ENCODE measurements around the gene TRPC3. TPM values are rescaled to one million over a fixed set of nuclear protein-coding genes. Genes with fewer than 3 reads are reported as not detected.

TRPC3 gene
- total and polyA plus RNA-seq, 2 of the 8 experiments (the other 6 are each of a cell fraction or from before 2014, with no cell fraction given): 0.37 to 0.41 TPM

DNA sequence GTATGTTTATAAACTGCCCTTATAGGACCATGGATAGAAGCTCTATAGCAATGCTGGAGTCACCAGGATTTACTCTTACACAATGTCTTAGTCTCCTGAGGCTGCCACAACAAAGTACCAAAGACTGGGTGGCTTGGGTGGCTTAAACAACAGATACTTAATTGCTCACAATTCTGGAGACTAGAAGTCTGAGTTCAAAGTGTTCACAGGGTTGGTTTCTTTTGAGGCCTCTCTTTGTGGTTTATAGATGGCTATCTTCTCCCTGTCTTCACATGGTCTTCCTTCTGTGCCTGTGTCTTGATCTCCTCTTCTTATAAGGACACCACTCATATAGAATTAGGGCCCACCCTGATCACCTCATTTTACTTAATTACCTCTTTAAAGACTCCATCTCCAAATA lies 2.0 kb upstream of the TRPC3 start:
- ChIA-PET CTCF (ENCODE audit: partially characterized antibody) (interaction anchor here (0.6 kb wide), 1 partner anchor 9 kb away, joined by 3 read pairs; no protein-coding TSS in a partner anchor), POLR2A (ENCODE audit: partially characterized antibody) (no interaction called here)
- H3K9ac ChIP-seq (replicated peaks in 1 of 4; ENCODE audit: extremely low read depth in 1 of 4, low read depth in 3 of 4, low read length in 3 of 4): no peak overlapping the region
- no peak overlapping the region for H3K14ac ChIP-seq (ENCODE audit: insufficient read length)
- FAIRE-seq (no peak), DNase-seq (ENCODE audit: low read depth in 1 of 2, low spot score in 2 of 2) (no peak)
- no peak overlapping the region for H2BK5ac ChIP-seq (ENCODE audit: low read depth, low read length)
- H2BK20ac ChIP-seq (ENCODE audit: low read length): no peak overlapping the region
- H4K5ac ChIP-seq (ENCODE audit: insufficient read length, low read depth, low read length): no peak overlapping the region
- no peak overlapping the region for H4K91ac ChIP-seq (replicated peaks; ENCODE audit: insufficient read length, low read length)
- H2BK12ac ChIP-seq (ENCODE audit: low read depth, low read length): no peak overlapping the region
- H3K56ac ChIP-seq (replicated peaks; ENCODE audit: insufficient read length, low read depth, low read length): no peak overlapping the region
- no peak overlapping the region for H2BK120ac ChIP-seq (replicated peaks; ENCODE audit: low read depth, low read length)
- H3K9me3 ChIP-seq (ENCODE audit: insufficient read depth in 2 of 2, low read depth in 1 of 2, low read length in 1 of 2): no peaks in the 10 kb centered on the region
- no peak overlapping the region for H3K4me3 ChIP-seq (ENCODE audit: extremely low read depth in 1 of 4, insufficient read depth in 2 of 4, low read depth in 3 of 4, low read length in 4 of 4)
- H4K8ac ChIP-seq (ENCODE audit: extremely low read depth, insufficient read depth, low read length): no peak overlapping the region
- peaks cover 23 to 52% (median 39%) of the 10 kb centered on the region in 4 experiments for H3K27me3 ChIP-seq (replicated peaks in 1 of 4; ENCODE audit: control insufficient read depth in 3 of 4, extremely low read depth in 1 of 4, insufficient read depth in 3 of 4, low read length in 3 of 4)
- no peak overlapping the region for H3K23ac ChIP-seq (ENCODE audit: insufficient read length)
- H3K4ac ChIP-seq (replicated peaks; ENCODE audit: insufficient read length, low read depth, low read length): no peak overlapping the region
- H2AK5ac ChIP-seq (ENCODE audit: low read depth, low read length): no peak overlapping the region
- H3K79me2 ChIP-seq (ENCODE audit: control insufficient read depth in 1 of 2, insufficient read depth in 2 of 2, low read length in 2 of 2): no peaks in the 10 kb centered on the region
- no peaks in the 10 kb centered on the region for H3K36me3 ChIP-seq (ENCODE audit: control insufficient read depth in 2 of 4, insufficient read depth in 4 of 4, low read length in 3 of 4)
- H3K4me2 ChIP-seq (ENCODE audit: insufficient read depth in 1 of 2, low read depth in 2 of 2, low read length in 2 of 2): no peak overlapping the region
- H3K79me1 ChIP-seq (ENCODE audit: low read depth, low read length): no peaks in the 10 kb centered on the region
- no peak overlapping the region for H3K27ac ChIP-seq (ENCODE audit: low read depth, low read length)
- H3K18ac ChIP-seq (ENCODE audit: extremely low read depth, low read length): no peak overlapping the region
- H2AFZ ChIP-seq (ENCODE audit: low read length): no peak overlapping the region
- H2BK15ac ChIP-seq (ENCODE audit: low read length): no peak overlapping the region
- H3K4me1 ChIP-seq (replicated peaks in 1 of 4; ENCODE audit: control insufficient read depth in 3 of 4, insufficient read depth in 4 of 4, low read length in 3 of 4): peaks cover 0 to 2% (median 0%) of the 10 kb centered on the region in 4 experiments; a peak in 1 of 7 replicates
- no peaks in the 10 kb centered on the region for H4K20me1 ChIP-seq (replicated peaks in 1 of 2; ENCODE audit: control insufficient read depth in 1 of 2, insufficient read depth in 2 of 2, low read length in 2 of 2)
- H3K23me2 ChIP-seq (ENCODE audit: low read depth, low read length): peaks cover 16% of the 10 kb centered on the region; the same call in 1 of the 2 replicates
- TF ChIP-seq, protein P1, sequence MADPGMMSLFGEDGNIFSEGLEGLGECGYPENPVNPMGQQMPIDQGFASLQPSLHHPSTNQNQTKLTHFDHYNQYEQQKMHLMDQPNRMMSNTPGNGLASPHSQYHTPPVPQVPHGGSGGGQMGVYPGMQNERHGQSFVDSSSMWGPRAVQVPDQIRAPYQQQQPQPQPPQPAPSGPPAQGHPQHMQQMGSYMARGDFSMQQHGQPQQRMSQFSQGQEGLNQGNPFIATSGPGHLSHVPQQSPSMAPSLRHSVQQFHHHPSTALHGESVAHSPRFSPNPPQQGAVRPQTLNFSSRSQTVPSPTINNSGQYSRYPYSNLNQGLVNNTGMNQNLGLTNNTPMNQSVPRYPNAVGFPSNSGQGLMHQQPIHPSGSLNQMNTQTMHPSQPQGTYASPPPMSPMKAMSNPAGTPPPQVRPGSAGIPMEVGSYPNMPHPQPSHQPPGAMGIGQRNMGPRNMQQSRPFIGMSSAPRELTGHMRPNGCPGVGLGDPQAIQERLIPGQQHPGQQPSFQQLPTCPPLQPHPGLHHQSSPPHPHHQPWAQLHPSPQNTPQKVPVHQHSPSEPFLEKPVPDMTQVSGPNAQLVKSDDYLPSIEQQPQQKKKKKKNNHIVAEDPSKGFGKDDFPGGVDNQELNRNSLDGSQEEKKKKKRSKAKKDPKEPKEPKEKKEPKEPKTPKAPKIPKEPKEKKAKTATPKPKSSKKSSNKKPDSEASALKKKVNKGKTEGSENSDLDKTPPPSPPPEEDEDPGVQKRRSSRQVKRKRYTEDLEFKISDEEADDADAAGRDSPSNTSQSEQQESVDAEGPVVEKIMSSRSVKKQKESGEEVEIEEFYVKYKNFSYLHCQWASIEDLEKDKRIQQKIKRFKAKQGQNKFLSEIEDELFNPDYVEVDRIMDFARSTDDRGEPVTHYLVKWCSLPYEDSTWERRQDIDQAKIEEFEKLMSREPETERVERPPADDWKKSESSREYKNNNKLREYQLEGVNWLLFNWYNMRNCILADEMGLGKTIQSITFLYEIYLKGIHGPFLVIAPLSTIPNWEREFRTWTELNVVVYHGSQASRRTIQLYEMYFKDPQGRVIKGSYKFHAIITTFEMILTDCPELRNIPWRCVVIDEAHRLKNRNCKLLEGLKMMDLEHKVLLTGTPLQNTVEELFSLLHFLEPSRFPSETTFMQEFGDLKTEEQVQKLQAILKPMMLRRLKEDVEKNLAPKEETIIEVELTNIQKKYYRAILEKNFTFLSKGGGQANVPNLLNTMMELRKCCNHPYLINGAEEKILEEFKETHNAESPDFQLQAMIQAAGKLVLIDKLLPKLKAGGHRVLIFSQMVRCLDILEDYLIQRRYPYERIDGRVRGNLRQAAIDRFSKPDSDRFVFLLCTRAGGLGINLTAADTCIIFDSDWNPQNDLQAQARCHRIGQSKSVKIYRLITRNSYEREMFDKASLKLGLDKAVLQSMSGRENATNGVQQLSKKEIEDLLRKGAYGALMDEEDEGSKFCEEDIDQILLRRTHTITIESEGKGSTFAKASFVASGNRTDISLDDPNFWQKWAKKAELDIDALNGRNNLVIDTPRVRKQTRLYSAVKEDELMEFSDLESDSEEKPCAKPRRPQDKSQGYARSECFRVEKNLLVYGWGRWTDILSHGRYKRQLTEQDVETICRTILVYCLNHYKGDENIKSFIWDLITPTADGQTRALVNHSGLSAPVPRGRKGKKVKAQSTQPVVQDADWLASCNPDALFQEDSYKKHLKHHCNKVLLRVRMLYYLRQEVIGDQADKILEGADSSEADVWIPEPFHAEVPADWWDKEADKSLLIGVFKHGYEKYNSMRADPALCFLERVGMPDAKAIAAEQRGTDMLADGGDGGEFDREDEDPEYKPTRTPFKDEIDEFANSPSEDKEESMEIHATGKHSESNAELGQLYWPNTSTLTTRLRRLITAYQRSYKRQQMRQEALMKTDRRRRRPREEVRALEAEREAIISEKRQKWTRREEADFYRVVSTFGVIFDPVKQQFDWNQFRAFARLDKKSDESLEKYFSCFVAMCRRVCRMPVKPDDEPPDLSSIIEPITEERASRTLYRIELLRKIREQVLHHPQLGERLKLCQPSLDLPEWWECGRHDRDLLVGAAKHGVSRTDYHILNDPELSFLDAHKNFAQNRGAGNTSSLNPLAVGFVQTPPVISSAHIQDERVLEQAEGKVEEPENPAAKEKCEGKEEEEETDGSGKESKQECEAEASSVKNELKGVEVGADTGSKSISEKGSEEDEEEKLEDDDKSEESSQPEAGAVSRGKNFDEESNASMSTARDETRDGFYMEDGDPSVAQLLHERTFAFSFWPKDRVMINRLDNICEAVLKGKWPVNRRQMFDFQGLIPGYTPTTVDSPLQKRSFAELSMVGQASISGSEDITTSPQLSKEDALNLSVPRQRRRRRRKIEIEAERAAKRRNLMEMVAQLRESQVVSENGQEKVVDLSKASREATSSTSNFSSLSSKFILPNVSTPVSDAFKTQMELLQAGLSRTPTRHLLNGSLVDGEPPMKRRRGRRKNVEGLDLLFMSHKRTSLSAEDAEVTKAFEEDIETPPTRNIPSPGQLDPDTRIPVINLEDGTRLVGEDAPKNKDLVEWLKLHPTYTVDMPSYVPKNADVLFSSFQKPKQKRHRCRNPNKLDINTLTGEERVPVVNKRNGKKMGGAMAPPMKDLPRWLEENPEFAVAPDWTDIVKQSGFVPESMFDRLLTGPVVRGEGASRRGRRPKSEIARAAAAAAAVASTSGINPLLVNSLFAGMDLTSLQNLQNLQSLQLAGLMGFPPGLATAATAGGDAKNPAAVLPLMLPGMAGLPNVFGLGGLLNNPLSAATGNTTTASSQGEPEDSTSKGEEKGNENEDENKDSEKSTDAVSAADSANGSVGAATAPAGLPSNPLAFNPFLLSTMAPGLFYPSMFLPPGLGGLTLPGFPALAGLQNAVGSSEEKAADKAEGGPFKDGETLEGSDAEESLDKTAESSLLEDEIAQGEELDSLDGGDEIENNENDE (IDR thresholded peaks at IDR 0.05; ENCODE audit: insufficient replicate concordance, low read length): no peak
